ENCODE data around the gene THSD8. TPM values are rescaled to one million over a fixed set of nuclear protein-coding genes. Genes with fewer than 3 reads are reported as not detected.

Gene THSD8
- total RNA-seq, 1 experiment from 2014 or later: 45.8 TPM

DNA sequence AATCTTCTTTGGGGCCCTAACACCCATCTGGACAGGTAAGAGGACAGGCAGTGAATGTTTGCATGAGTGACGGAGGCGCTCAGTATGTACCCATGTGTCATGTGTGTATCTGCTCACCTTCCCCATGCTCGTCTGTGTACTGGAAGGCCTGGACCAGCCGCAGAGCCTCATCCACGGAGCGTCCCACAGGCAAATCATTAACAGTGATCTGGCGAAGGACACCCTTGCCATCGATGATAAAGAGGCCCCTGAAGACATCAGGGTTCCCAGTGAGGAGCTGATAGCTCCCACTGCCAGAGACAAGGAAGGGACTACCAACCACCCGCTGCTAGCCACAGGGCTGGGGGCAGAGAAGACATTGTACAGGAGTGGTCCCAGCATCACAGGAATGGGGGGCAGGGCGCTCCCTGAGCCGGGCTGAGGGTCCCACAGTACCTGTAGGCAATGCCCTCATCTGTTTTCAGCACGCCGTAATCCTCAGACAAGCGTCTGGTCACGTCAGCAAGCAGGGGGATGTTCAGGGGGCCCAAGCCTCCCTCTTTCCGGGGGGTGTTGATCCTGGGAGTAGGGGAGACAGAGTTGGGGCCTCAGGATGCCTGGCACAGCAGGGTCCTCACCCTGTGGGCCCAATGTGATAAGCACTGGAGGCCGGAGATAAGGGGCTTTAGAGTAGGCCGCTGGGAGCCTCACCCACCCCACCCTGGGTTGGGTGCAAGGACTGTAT is 2.0 kb upstream of the THSD8 start:
- H2BK120ac ChIP-seq (ENCODE audit: low read depth, low read length, poor library complexity, severe bottlenecking): no peak overlapping the region
- H3K79me2 ChIP-seq (ENCODE audit: insufficient read depth, low read length): no peaks in the 10 kb centered on the region
- H4K20me1 ChIP-seq (ENCODE audit: control insufficient read depth, insufficient read depth, insufficient read length): no peaks in the 10 kb centered on the region
- no peak overlapping the region for H4K91ac ChIP-seq (ENCODE audit: insufficient read length, low read depth, low read length)
- H4K5ac ChIP-seq (ENCODE audit: insufficient read length, low read depth, low read length): no peak overlapping the region
- H2BK20ac ChIP-seq (ENCODE audit: low read depth, low read length, poor library complexity, severe bottlenecking): no peak overlapping the region
- H3K14ac ChIP-seq (ENCODE audit: insufficient read depth, low read length): no peak overlapping the region
- no peaks in the 10 kb centered on the region; a peak in 1 of 5 replicates for H3K9me3 Mint-ChIP-seq
- H3K18ac ChIP-seq (ENCODE audit: insufficient read length, low read depth, low read length): no peak overlapping the region
- H3K27me3 Mint-ChIP-seq (ENCODE audit: low read depth): peaks cover 6% of the 10 kb centered on the region
- H2BK15ac ChIP-seq (ENCODE audit: low read depth, low read length): no peak overlapping the region
- no peak overlapping the region for H3K4ac ChIP-seq (ENCODE audit: low read depth, low read length)
- H3K4me1 ChIP-seq (ENCODE audit: insufficient read depth, low read length): no peaks in the 10 kb centered on the region; the same call in 1 of the 2 replicates
- H3K9me3 ChIP-seq (ENCODE audit: control insufficient read depth, low read depth, low read length): no peaks in the 10 kb centered on the region
- H3K79me1 ChIP-seq (ENCODE audit: insufficient read depth, low read depth, low read length, poor library complexity, severe bottlenecking): peaks cover 4% of the 10 kb centered on the region
- H3K23ac ChIP-seq (ENCODE audit: insufficient read length, low read depth, low read length): no peak overlapping the region
- DNase-seq: no peak
- no peak overlapping the region for H3K27ac Mint-ChIP-seq
- H3T11ph ChIP-seq (ENCODE audit: low read length): no peak overlapping the region
- H2BK5ac ChIP-seq (ENCODE audit: insufficient read length, low read length): no peak overlapping the region
- peaks cover 20 to 22% of the 10 kb centered on the region in 2 experiments for H3K4me1 Mint-ChIP-seq
- no peak overlapping the region for H3K9ac ChIP-seq (ENCODE audit: extremely low read depth, insufficient read length, low read length)
- peaks cover 17% of the 10 kb centered on the region for H3K23me2 ChIP-seq (ENCODE audit: insufficient read length, low read depth, low read length, poor library complexity, severe bottlenecking)
- H3K36me3 Mint-ChIP-seq (ENCODE audit: insufficient read depth in 1 of 3, low read depth in 3 of 3): peaks cover 11 to 44% (median 35%) of the 10 kb centered on the region in 3 experiments; a peak in 6 of 7 replicates
- peak overlapping the region; percentile 84 for H3K4me2 ChIP-seq (ENCODE audit: insufficient read depth, insufficient read length, low read length)
- H2AK5ac ChIP-seq (ENCODE audit: insufficient read length, low read length): no peak overlapping the region
- H3K56ac ChIP-seq (ENCODE audit: insufficient read length, low read depth, low read length): no peak overlapping the region
- TF ChIP-seq CTCF (conservative IDR thresholded peaks at IDR 0.05): no peak
- no peak overlapping the region for H2BK12ac ChIP-seq (ENCODE audit: insufficient read length, low read depth, low read length)
- no peaks in the 10 kb centered on the region for H3K27me3 ChIP-seq (ENCODE audit: insufficient read depth, low read length)
- no peak overlapping the region for H3K27ac ChIP-seq (ENCODE audit: insufficient read length, low read depth, low read length)
- no CpG with 5 or more reads among the region's 18 CpGs for WGBS (ENCODE audit: extremely low coverage, insufficient read length, low lambda C conversion rate)
- H4K8ac ChIP-seq (replicated peaks; ENCODE audit: insufficient read length, low read depth, low read length): no peak overlapping the region
- H2AFZ ChIP-seq (ENCODE audit: low read length): no peak overlapping the region
- H3K4me3 Mint-ChIP-seq: peak overlapping the region; percentile 91 to 94; a peak in 4 of 5 replicates

Data from H9 (cell line).